ENCODE measurements around the gene HK1.

GRCh38 chr10:69292459-69292858, 14.2 kb downstream of the HK1 start:
- TF ChIP-seq EZH2 (IDR thresholded peaks at IDR 0.05; ENCODE audit: borderline replicate concordance) (no peak), CTCF (IDR thresholded peaks at IDR 0.05; ENCODE audit: poor library complexity) (no peak), EZH2phosphoT487 (IDR thresholded peaks at IDR 0.05; ENCODE audit: low read depth, severe bottlenecking, unreplicated experiment) (no peak)

All from hepatocyte (in vitro differentiated cells).